GM10248 (cell line): ENCODE results near the gene CNNM3.

Source experiments
- CTCF ChIA-PET: fragments of 300-600 bp; sonication (Branson Sonifier 250); formaldehyde crosslinking; extraction: SDS; loops from one replicate; lab custom pipeline; 2021; ENCODE audit warnings: antibody characterized with exemption; lab: Yijun Ruan, JAX
- POLR2A ChIA-PET: fragments of 350-650 bp; sonication (Branson Sonifier 250); formaldehyde crosslinking; extraction: SDS; loops from one replicate; lab custom pipeline; 2020; ENCODE audit warnings: antibody characterized with exemption; lab: Yijun Ruan, JAX
- DNase-seq: peaks from one replicate; pipeline ENCODE4 v3.0.0; 2012; ENCODE audit errors: extremely low spot score
- CTCF ChIP-seq: IDR thresholded peaks from 2 replicates; pipeline ENCODE4 v1.5.1; 2012; ENCODE audit warnings: mild to moderate bottlenecking, low read depth; ENCODE audit errors: extremely low read depth, missing control alignments, control extremely low read depth

The CNNM3 gene

DNA sequence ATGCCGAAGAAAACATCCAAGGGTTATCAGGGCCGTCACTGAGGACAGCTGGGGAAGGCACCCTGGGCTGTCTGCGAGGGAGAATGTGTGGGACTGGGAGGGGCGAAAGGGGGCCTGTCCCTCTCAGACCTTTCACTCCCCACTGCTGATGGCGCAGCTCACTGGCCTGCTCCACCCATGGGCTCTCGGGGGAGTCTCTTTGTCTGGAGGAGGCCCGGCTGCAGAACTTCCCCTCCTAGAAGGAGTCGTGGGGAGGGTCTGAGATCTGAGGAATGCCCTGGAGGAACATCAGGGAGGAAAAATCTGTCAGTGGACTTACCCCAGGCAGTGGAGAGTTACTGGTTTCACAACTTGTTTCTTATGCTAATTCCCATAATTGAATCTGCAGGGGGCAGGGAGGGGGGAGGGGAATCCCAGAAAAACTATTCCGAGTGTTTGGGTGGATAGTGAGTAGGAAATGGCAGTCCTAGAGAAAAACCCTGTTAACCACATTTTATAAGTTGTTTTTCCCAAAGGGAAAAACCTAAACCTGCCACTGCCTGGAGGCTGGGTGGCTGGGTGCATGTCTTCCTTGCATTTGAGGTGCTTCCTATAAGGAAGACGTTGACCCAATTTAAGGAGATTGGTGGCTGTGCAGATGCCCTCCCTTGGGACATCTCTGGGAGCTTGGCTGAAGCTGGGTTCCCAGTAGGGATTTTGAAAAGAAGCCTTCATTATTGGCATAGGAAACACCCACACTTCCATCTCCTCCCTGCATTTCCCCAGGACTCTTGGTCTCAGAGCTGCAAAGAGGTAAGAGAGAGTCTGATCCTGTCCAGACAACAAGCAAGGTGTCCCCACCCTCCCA lies 65.5 kb downstream of the CNNM3 start:
- no peak for TF ChIP-seq CTCF
- CTCF ChIA-PET: interaction anchor here (1.7 to 2.3 kb wide), 3 partner anchors 10 to 24 kb away, joined by 3 to 8 read pairs (median 7); partner anchors contain the start of gene ANKRD39
- DNase-seq: no peak
- POLR2A ChIA-PET: no interaction called here

- ChIA-PET POLR2A (no interaction called here), CTCF (interaction anchor here (1.6 to 2.1 kb wide), 3 partner anchors 9 to 24 kb away, joined by 3 to 7 read pairs (median 5); partner anchors contain the start of gene ANKRD39)
Observed at GRCh38 chr2:96882230-96882629, 66.2 kb downstream of the CNNM3 start.

DNA sequence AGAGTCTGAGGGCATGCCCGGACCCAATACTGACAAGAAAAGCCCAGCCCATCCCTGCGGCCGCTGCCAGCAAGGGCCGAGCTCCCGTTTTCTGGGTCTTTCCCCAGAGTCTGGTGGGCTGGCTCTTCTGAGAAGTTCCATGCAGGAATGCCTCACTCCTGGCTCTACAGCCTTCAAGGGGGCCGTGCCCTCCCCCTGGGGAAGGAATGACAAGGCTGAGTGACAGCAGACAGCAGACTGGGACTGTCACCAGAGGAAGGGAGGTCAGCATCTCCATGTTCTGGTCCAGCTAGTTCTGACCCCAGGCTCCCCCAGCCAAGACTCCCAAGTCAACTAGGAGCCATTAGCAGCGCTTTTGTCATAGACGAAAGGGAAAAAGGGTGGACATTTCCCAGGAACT lies 66.8 kb downstream of the CNNM3 start:
- DNase-seq: no peak
- POLR2A ChIA-PET: no interaction called here
- TF ChIP-seq CTCF: no peak
- CTCF ChIA-PET: interaction anchor here (1.1 to 2.1 kb wide), 4 partner anchors 9 to 25 kb away, joined by 3 to 7 read pairs (median 4); partner anchors contain the start of gene ANKRD39

More at GRCh38 chr2:96882230-96882629, 66.2 kb downstream of the CNNM3 start:
- TF ChIP-seq CTCF: no peak
- DNase-seq: no peak

GRCh38 chr2:96883306-96883705 lies 67.2 kb downstream of the CNNM3 start:
- no peak for TF ChIP-seq CTCF
- DNase-seq: no peak
- ChIA-PET CTCF (interaction anchor here (1.1 to 2.1 kb wide), 4 partner anchors 8 to 25 kb away, joined by 3 to 7 read pairs (median 4); partner anchors contain the start of gene ANKRD39), POLR2A (no interaction called here)
